Calu3 (cell line): Measurements from ENCODE around the gene UNC50. TPM values are rescaled to one million over a fixed set of nuclear protein-coding genes. Genes with fewer than 3 reads are reported as not detected.

Source experiments
- Bru-seq: library from RNA; stranded (reverse); fragments of 400-500 nt; gene quantifications from one replicate; lab custom pipeline; 2021; lab: Mats Ljungman, UMichigan
- BruChase-seq, 2 experiments: library from RNA; stranded (reverse); fragments of 400-500 nt; gene quantifications; one replicate each; lab custom pipeline; 2021; lab: Mats Ljungman, UMichigan
- BruUV-seq: library from RNA; stranded (reverse); fragments of 400-500 nt; replicated peaks from 2 replicates; lab custom pipeline; 2021; lab: Mats Ljungman, UMichigan
- CTCF ChIA-PET: fragments of 300-600 bp; sonication (Branson Sonifier 250); formaldehyde crosslinking; loops from one replicate; lab custom pipeline; 2022; ENCODE audit warnings: antibody characterized with exemption; lab: Charles Lee
- DNase-seq: peaks from one replicate; pipeline ENCODE4 v3.0.0; 2022
- H3K27ac Mint-ChIP-seq: one replicate; pipeline ENCODE4 v1.8.0; 2022; ENCODE audit warnings: mixed read lengths; ENCODE audit not compliant: unreplicated experiment
- H3K27me3 Mint-ChIP-seq: one replicate; pipeline ENCODE4 v1.8.0; 2022; ENCODE audit warnings: mixed read lengths; ENCODE audit not compliant: unreplicated experiment
- H3K36me3 Mint-ChIP-seq: one replicate; pipeline ENCODE4 v1.8.0; 2022; ENCODE audit warnings: mild to moderate bottlenecking, moderate library complexity, mixed read lengths; ENCODE audit not compliant: insufficient read depth, unreplicated experiment
- H3K4me1 Mint-ChIP-seq: one replicate; pipeline ENCODE4 v1.8.0; 2022; ENCODE audit warnings: mild to moderate bottlenecking, low read depth, mixed read lengths; ENCODE audit not compliant: unreplicated experiment
- H3K4me3 Mint-ChIP-seq: one replicate; pipeline ENCODE4 v1.8.0; 2022; ENCODE audit warnings: mild to moderate bottlenecking, low read depth, moderate library complexity, mixed read lengths; ENCODE audit not compliant: unreplicated experiment
- H3K9me3 Mint-ChIP-seq: one replicate; pipeline ENCODE4 v1.8.0; 2022; ENCODE audit warnings: low read depth, mixed read lengths; ENCODE audit not compliant: unreplicated experiment
- intact Hi-C: fragments of 100-400 bp; cut with micrococcal nuclease; formaldehyde crosslinking; loops from one replicate; pipeline ENCODE4 v1.10.0; 2022; ENCODE audit not compliant: unreplicated experiment
- long read RNA-seq: library from polyadenylated mRNA; stranded (forward); transcript quantifications from one replicate; pipeline ENCODE4 v2.0.0, GENCODE V29; 2022
- total RNA-seq: library from RNA; stranded (reverse); gene quantifications from 2 replicates; pipeline ENCODE4 v1.2.3, GENCODE V29; 2022
- TF ChIP-seq, protein P1 (sequence below): fragments of 200-600 bp; IDR thresholded peaks from one replicate; pipeline ENCODE4 v1.8.0; 2022; ENCODE audit warnings: antibody characterized with exemption; ENCODE audit not compliant: unreplicated experiment

Gene UNC50, protein sequence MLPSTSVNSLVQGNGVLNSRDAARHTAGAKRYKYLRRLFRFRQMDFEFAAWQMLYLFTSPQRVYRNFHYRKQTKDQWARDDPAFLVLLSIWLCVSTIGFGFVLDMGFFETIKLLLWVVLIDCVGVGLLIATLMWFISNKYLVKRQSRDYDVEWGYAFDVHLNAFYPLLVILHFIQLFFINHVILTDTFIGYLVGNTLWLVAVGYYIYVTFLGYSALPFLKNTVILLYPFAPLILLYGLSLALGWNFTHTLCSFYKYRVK
- total RNA-seq: 30.5 and 33.0 TPM in 2 replicates
- Bru-seq, nascent RNA: percentile 87 among the genes with signal in this experiment
- BruChase-seq, experiment 1, labeled RNA remaining after a 6-hour chase: percentile 86 among the genes with signal in this experiment
- percentile 88 among the genes with signal in this experiment for BruChase-seq, experiment 2, labeled RNA remaining after a 2-hour chase
- long read RNA-seq, transcript UNC50-201 (6 exons, 1,143 nt): major isoform, 64 of 89 reads
- long read RNA-seq, partial matches to known transcripts: 7 of 89 reads
- long read RNA-seq, other reads (novel, unspliced or antisense): 16 of 89 reads

DNA sequence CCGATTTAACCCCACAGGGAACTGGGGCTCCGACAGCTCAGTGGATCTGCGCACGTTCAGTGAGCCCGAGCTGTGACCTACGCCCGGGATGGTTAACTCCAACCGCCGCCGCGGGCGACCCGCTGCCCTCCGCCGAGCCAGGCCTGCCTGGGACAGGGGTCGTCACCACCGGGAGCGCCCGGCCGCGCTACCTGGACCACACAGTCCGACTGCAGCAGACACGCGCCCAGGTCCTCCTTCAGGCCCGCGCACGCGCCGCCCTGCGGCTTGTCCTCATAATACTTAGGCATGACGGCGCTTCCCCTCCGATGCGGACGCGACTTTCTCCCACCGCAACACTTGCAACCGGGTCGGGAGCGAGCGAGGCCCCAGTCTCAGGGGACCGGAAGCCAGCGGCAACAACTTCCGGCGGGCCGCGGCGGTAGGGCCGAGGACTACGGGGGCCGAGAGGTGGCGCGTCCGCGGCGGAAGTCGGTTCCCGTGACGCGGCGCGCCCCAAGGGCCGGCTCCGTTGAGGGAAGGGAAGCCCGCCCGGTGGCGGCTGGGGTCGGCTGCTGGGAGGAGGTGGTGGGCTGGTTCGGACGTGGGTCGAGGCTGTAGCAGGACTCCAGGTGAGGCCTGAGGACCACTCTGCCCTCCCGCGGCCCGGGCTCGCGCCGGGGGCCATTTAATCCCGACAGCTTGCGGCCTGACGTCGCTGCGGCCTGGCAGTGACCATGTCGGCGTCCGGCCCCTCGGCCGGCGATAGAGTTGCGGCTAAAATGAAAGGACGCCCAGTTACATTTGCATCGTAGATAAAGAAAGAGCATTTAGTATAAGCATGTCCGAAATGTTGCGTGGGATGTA lies at the start of gene UNC50, which contains the start of gene COA5:
UNC50 (plus strand) TSS at position 474 of the 846 bp plus-strand sequence. CDS start 1,171 bp downstream, outside the sequence.
COA5 (minus strand) TSS at position 397 of the 846 bp plus-strand sequence; CDS start at position 290, 107 bp downstream.
- intact Hi-C loops: no loop called here
- Mint-ChIP-seq H3K27me3 (no peaks in the 10 kb centered on the region), H3K9me3 (no peaks in the 10 kb centered on the region), H3K27ac (peak within 1 kb of the TSS; percentile 95), H3K36me3 (peaks cover 54% of the 10 kb centered on the region), H3K4me3 (peak within 1 kb of the TSS; percentile 96), H3K4me1 (peaks cover 23% of the 10 kb centered on the region)
- no TSS peak for BruUV-seq
- CTCF ChIA-PET: interaction anchor here (0.8 to 1.4 kb wide), 2 partner anchors 41 to 120 kb away, joined by 3 read pairs; no protein-coding TSS in a partner anchor
- TF ChIP-seq, protein P1, sequence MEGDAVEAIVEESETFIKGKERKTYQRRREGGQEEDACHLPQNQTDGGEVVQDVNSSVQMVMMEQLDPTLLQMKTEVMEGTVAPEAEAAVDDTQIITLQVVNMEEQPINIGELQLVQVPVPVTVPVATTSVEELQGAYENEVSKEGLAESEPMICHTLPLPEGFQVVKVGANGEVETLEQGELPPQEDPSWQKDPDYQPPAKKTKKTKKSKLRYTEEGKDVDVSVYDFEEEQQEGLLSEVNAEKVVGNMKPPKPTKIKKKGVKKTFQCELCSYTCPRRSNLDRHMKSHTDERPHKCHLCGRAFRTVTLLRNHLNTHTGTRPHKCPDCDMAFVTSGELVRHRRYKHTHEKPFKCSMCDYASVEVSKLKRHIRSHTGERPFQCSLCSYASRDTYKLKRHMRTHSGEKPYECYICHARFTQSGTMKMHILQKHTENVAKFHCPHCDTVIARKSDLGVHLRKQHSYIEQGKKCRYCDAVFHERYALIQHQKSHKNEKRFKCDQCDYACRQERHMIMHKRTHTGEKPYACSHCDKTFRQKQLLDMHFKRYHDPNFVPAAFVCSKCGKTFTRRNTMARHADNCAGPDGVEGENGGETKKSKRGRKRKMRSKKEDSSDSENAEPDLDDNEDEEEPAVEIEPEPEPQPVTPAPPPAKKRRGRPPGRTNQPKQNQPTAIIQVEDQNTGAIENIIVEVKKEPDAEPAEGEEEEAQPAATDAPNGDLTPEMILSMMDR: no peak
- DNase-seq: peak; percentile 91

DNA sequence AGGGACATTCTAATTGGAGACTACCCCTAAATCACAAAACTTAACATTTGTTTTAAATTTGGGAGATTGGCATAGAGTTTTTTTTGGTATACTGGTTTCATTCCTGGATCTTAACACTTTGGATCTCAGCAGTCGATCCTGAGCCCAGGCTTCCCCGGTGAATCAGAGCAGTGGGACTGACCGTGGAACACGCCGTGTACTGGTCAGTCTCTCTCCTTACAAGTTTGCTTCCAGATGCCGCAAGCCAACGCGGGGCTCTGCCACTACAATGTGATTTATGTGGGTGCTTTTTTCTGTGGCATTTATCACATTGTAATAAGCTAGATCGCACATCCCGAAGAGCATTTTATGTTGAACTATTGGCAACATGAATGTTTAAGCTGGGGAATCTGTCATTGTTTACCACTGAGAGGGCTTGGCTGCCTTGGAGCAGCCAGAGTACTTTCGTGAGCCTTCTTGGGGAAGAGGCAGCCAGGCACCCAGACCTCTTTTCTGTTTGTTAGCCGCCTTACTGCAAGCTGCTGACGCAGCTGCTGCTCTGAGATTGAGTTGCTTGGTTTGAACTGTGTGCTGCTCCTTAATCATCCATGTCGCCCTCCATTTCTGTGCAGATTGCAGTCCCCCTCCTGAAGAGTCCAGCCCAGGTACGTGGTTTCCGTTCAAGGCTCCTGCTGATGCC lies 49.4 kb upstream of the UNC50 start:
- TF ChIP-seq, protein P1: no peak
- Mint-ChIP-seq H3K4me3 (no peak overlapping the region), H3K27ac (no peak overlapping the region), H3K27me3 (no peaks in the 10 kb centered on the region), H3K4me1 (no peaks in the 10 kb centered on the region), H3K9me3 (no peaks in the 10 kb centered on the region), H3K36me3 (peaks cover 5% of the 10 kb centered on the region)
- no TSS peak for BruUV-seq
- no peak for DNase-seq
- intact Hi-C loops: no loop called here
- CTCF ChIA-PET: interaction anchor here (0.5 kb wide), 1 partner anchor 18 kb away, joined by 4 read pairs; no protein-coding TSS in a partner anchor

DNA sequence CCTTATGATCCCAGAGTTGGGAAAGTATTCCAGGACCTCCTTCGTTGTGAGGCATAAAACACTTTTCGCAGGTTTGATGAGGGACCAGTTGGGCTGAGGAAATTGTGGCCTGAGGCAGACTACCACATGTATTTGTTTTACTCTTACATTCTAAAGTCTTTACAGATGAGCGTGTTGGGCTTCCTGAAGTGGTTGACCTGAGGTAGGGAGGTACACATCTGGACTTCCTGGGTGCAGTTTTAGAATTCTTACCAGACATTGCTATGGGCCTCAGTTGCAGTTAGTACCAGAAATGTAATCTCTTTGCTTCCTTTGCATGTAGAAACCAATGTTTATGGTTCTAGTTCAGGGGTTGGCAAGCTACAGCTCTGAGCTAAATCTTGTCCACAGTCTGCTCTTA lies 48.8 kb upstream of the UNC50 start:
- H3K27ac Mint-ChIP-seq: no peak overlapping the region
- no peaks in the 10 kb centered on the region for H3K27me3 Mint-ChIP-seq
- BruUV-seq: no TSS peak
- DNase-seq: no peak
- intact Hi-C loops: no loop called here
- CTCF ChIA-PET: interaction anchor here (0.5 kb wide), 1 partner anchor 18 kb away, joined by 4 read pairs; no protein-coding TSS in a partner anchor
- no peaks in the 10 kb centered on the region for H3K9me3 Mint-ChIP-seq
- no peaks in the 10 kb centered on the region for H3K4me1 Mint-ChIP-seq
- H3K4me3 Mint-ChIP-seq: no peak overlapping the region
- TF ChIP-seq, protein P1: no peak
- peaks cover 5% of the 10 kb centered on the region for H3K36me3 Mint-ChIP-seq
